RWPE1 (cell line): ENCODE results near the gene ESR2.

ENCODE experiments used
- CTCF ChIA-PET: fragments of 350-600 bp; sonication (Branson Sonifier 250); formaldehyde crosslinking; extraction: SDS; loops from one replicate; lab custom pipeline; 2021; lab: Yijun Ruan, JAX
- POLR2A ChIA-PET: fragments of 400-600 bp; formaldehyde crosslinking; extraction: SDS; loops from one replicate; lab custom pipeline; 2020; ENCODE audit warnings: antibody characterized with exemption; ENCODE audit not compliant: low non-redundant PET; lab: Yijun Ruan, JAX
- DNase-seq: peaks from one replicate; pipeline ENCODE4 v3.0.0; 2012; ENCODE audit warnings: low spot score
- H3K27ac ChIP-seq: fragments of 450-650 bp; 2 replicates; pipeline ENCODE4 v1.5.1; 2017
- TF ChIP-seq, protein P1 (sequence below): fragments of 450-650 bp; conservative IDR thresholded peaks from 2 replicates; pipeline ENCODE4 v1.5.1; 2017; ENCODE audit warnings: low read depth, mild to moderate bottlenecking

Gene ESR2

GRCh38 chr14:64082837-64083236, 211.3 kb downstream of the ESR2 start:
- CTCF ChIA-PET = interaction anchor here (0.6 kb wide), 1 partner anchor 338 kb away, joined by 3 read pairs; no protein-coding TSS in a partner anchor
- DNase-seq = no peak
- TF ChIP-seq, protein P1, sequence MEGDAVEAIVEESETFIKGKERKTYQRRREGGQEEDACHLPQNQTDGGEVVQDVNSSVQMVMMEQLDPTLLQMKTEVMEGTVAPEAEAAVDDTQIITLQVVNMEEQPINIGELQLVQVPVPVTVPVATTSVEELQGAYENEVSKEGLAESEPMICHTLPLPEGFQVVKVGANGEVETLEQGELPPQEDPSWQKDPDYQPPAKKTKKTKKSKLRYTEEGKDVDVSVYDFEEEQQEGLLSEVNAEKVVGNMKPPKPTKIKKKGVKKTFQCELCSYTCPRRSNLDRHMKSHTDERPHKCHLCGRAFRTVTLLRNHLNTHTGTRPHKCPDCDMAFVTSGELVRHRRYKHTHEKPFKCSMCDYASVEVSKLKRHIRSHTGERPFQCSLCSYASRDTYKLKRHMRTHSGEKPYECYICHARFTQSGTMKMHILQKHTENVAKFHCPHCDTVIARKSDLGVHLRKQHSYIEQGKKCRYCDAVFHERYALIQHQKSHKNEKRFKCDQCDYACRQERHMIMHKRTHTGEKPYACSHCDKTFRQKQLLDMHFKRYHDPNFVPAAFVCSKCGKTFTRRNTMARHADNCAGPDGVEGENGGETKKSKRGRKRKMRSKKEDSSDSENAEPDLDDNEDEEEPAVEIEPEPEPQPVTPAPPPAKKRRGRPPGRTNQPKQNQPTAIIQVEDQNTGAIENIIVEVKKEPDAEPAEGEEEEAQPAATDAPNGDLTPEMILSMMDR = no peak
- POLR2A ChIA-PET = no interaction called here
- H3K27ac ChIP-seq = no peak overlapping the region

DNA sequence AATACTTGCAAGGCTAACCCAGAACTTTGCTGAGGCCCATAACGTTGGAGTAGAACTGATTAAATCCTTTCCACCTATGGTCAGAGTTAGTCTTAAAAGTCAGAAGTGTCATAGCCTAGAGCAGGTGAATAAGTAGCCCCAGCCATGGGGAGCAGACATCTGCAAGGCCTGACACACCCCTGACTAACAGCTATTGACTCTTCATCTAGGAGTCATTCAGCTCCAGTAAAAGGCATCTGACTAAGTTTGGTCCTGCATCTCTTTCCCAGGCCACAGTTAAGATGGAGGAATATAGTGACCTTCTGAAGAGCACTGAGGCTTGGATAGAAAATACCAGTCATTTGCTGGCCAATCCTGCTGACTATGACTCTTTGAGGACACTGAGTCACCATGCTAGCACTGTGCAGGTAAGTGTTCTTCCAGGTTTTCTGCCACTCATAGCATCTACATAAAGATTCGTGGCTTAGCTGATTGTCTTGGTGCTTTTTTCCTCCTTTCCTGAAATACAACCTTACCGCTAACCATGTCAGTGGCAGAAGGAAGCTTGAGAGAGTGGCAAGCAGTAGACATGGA, 212.9 kb downstream of the ESR2 start:
- ChIA-PET POLR2A (no interaction called here), CTCF (no interaction called here)
- H3K27ac ChIP-seq = no peak overlapping the region
- TF ChIP-seq, protein P1 = no peak
- no peak for DNase-seq

GRCh38 chr14:64080452-64080851, 213.7 kb downstream of the ESR2 start:
- TF ChIP-seq, protein P1 = no peak
- ChIA-PET CTCF (no interaction called here), POLR2A (no interaction called here)
- DNase-seq = no peak
- H3K27ac ChIP-seq = no peak overlapping the region

DNA sequence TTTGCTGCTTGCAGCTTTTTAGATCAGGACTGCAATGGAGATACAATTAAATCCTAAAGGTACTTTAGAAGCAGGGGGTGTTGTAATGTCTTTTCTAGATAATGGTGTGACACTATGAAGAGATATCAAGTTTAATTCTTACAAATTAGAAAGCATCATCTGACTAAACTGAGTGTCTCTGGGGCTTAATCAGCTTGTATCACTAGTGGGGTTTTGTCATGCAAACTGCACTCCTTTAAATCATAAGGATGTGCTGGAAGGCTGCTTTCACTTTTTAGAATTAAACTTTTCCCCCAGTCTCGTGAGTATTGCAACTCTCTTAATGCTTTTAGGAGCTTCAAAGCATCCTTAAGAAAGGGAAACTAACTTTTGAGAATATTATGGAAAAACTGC, 218.6 kb downstream of the ESR2 start:
- DNase-seq = no peak
- ChIA-PET CTCF (no interaction called here), POLR2A (no interaction called here)
- TF ChIP-seq, protein P1 = no peak
- H3K27ac ChIP-seq = no peak overlapping the region

- peak; percentile 30 for DNase-seq
- ChIA-PET CTCF (no interaction called here), POLR2A (no interaction called here)
- no peak overlapping the region for H3K27ac ChIP-seq
- TF ChIP-seq, protein P1 = no peak
Observed at GRCh38 chr14:64074961-64075612, 219.1 kb downstream of the ESR2 start.

GRCh38 chr14:64069634-64070359, 224.4 kb downstream of the ESR2 start:
- ChIA-PET POLR2A (no interaction called here), CTCF (interaction anchor here (1.6 kb wide), 1 partner anchor 9 kb away, joined by 7 read pairs; no protein-coding TSS in a partner anchor)
- H3K27ac ChIP-seq = no peak overlapping the region
- TF ChIP-seq, protein P1 = no peak
- no peak for DNase-seq
